C4-2B (cell line): ENCODE data around the gene DNAJC10.

Source experiments
- CTCF ChIP-seq: fragments of 450-650 bp; conservative IDR thresholded peaks from 2 replicates; pipeline ENCODE4 v1.5.1; 2017; ENCODE audit warnings: mild to moderate bottlenecking
- ZFX ChIP-seq: fragments of 450-650 bp; IDR thresholded peaks from 2 replicates; pipeline ENCODE4 v1.6.1; 2017

- no peak for TF ChIP-seq CTCF
- no peak for TF ChIP-seq ZFX
Measured at GRCh38 chr2:182695776-182696175, 20.3 kb upstream of the DNAJC10 start.
